IMR-90 (cell line): ENCODE results near the gene PAK6. TPM values are rescaled to one million over a fixed set of nuclear protein-coding genes. Genes with fewer than 3 reads are reported as not detected.

Source experiments
- ATAC-seq: fragments of 200-7000 bp; cut with Tn5 transposase; 2 replicates; pipeline ENCODE4 v1.9.1; 2020; ENCODE audit warnings: low read depth, mild to moderate bottlenecking, moderate library complexity
- BruUV-seq: library from RNA; stranded (reverse); fragments of 400-500 nt; replicated peaks from 2 replicates; lab custom pipeline; 2021; lab: Mats Ljungman, UMichigan
- CTCF ChIA-PET: fragments of 300-600 bp; formaldehyde crosslinking; extraction: SDS; loops from one replicate; lab custom pipeline; 2021; ENCODE audit warnings: antibody characterized with exemption; lab: Yijun Ruan, JAX
- POLR2A ChIA-PET: fragments of 300-600 bp; sonication (Branson Sonifier 250); formaldehyde crosslinking; loops from one replicate; lab custom pipeline; 2022; ENCODE audit warnings: antibody characterized with exemption; ENCODE audit not compliant: unreplicated experiment; lab: Charles Lee
- DNase-seq: peaks from one replicate; pipeline ENCODE4 v3.0.0; 2013
- H2AFZ ChIP-seq: replicated peaks from 2 replicates; pipeline ENCODE3; 2013; ENCODE audit warnings: low read length, mild to moderate bottlenecking; ENCODE audit not compliant: poor library complexity
- H2AK5ac ChIP-seq: 2 replicates; pipeline ENCODE4 v1.6.1; 2013; ENCODE audit warnings: low read depth, low read length, inconsistent platforms
- H2AK9ac ChIP-seq: replicated peaks from 2 replicates; pipeline ENCODE3; 2013; ENCODE audit warnings: mild to moderate bottlenecking, low read depth, low read length, moderate library complexity; ENCODE audit not compliant: poor library complexity
- H2BK120ac ChIP-seq: 2 replicates; pipeline ENCODE4 v1.6.1; 2013; ENCODE audit warnings: low read depth, low read length, inconsistent platforms
- H2BK15ac ChIP-seq: 3 replicates; pipeline ENCODE4 v1.6.1; 2013; ENCODE audit warnings: low read depth, low read length, inconsistent platforms
- H2BK20ac ChIP-seq: 2 replicates; pipeline ENCODE4 v1.6.1; 2013; ENCODE audit warnings: low read depth, mild to moderate bottlenecking, inconsistent platforms, low read length, moderate library complexity
- H2BK5ac ChIP-seq: 2 replicates; pipeline ENCODE4 v1.6.1; 2013; ENCODE audit warnings: mild to moderate bottlenecking, low read depth, low read length, inconsistent platforms; ENCODE audit not compliant: poor library complexity, severe bottlenecking
- H3K14ac ChIP-seq: replicated peaks from 2 replicates; pipeline ENCODE4 v1.6.1; 2013; ENCODE audit warnings: low read depth, low read length, inconsistent platforms
- H3K18ac ChIP-seq: 2 replicates; pipeline ENCODE4 v1.6.1; 2013; ENCODE audit warnings: low read depth, low read length, control low read depth
- H3K23ac ChIP-seq: 2 replicates; pipeline ENCODE4 v1.6.1; 2013; ENCODE audit warnings: low read depth, low read length, inconsistent platforms
- H3K27ac ChIP-seq: 2 replicates; pipeline ENCODE4 v1.5.1; 2013; ENCODE audit warnings: mild to moderate bottlenecking, control low read depth, low read length; ENCODE audit not compliant: insufficient read depth
- H3K27me3 ChIP-seq: 2 replicates; pipeline ENCODE4 v1.6.1; 2013; ENCODE audit warnings: low read length; ENCODE audit not compliant: control insufficient read depth, insufficient read depth
- H3K36me3 ChIP-seq: 2 replicates; pipeline ENCODE4 v1.6.1; 2013; ENCODE audit warnings: low read length, mixed read lengths; ENCODE audit not compliant: control insufficient read depth, insufficient read depth
- H3K4ac ChIP-seq: 2 replicates; pipeline ENCODE4 v1.6.1; 2013; ENCODE audit warnings: low read depth, low read length, inconsistent platforms
- H3K4me1 ChIP-seq: 2 replicates; pipeline ENCODE4 v1.6.1; 2013; ENCODE audit warnings: low read length, mixed read lengths; ENCODE audit not compliant: control insufficient read depth, insufficient read depth
- H3K4me2 ChIP-seq: 2 replicates; pipeline ENCODE4 v1.6.1; 2013; ENCODE audit warnings: low read depth, mild to moderate bottlenecking, control low read depth, low read length, moderate library complexity
- H3K4me3 ChIP-seq: 2 replicates; pipeline ENCODE4 v1.5.1; 2013; ENCODE audit warnings: low read depth, mild to moderate bottlenecking, control low read depth, low read length, moderate library complexity; ENCODE audit not compliant: insufficient read depth
- H3K56ac ChIP-seq: 2 replicates; pipeline ENCODE4 v1.6.1; 2013; ENCODE audit warnings: low read length, inconsistent platforms; ENCODE audit not compliant: insufficient read depth; ENCODE audit errors: extremely low read depth
- H3K79me1 ChIP-seq, 2 experiments: 2 replicates each; pipeline ENCODE4 v1.6.1; 2013; ENCODE audit warnings: low read length in 2 of 2, inconsistent platforms in 1 of 2, low read depth in 1 of 2
- H3K9ac ChIP-seq: 2 replicates; pipeline ENCODE4 v1.6.1; 2013; ENCODE audit warnings: low read depth, low read length, control low read depth
- H3K9me1 ChIP-seq: 2 replicates; pipeline ENCODE4 v1.6.1; 2013; ENCODE audit warnings: low read length, inconsistent platforms; ENCODE audit not compliant: insufficient read depth
- H3K9me3 ChIP-seq: 2 replicates; pipeline ENCODE4 v1.6.1; 2013; ENCODE audit warnings: low read length; ENCODE audit not compliant: control insufficient read depth, insufficient read depth
- H4K20me1 ChIP-seq: 2 replicates; pipeline ENCODE4 v1.6.1; 2013; ENCODE audit warnings: low read length, inconsistent platforms; ENCODE audit not compliant: insufficient read depth
- H4K5ac ChIP-seq: 2 replicates; pipeline ENCODE4 v1.6.1; 2013; ENCODE audit warnings: mild to moderate bottlenecking, low read depth, low read length, control low read depth
- H4K8ac ChIP-seq, 2 experiments: 2 replicates each; pipeline ENCODE4 v1.6.1; 2013; ENCODE audit warnings: low read depth in 2 of 2, low read length in 2 of 2, control low read depth in 1 of 2, inconsistent platforms in 1 of 2
- H4K91ac ChIP-seq: 2 replicates; pipeline ENCODE4 v1.6.1; 2013; ENCODE audit warnings: low read depth, low read length, inconsistent platforms; ENCODE audit not compliant: insufficient read depth
- BHLHE40 ChIP-seq: fragments of 150-350 bp; IDR thresholded peaks from 2 replicates; pipeline ENCODE4 v1.6.1; 2016; ENCODE audit warnings: mild to moderate bottlenecking, low read depth, low read length
- CHD1 ChIP-seq: IDR thresholded peaks from 2 replicates; pipeline ENCODE4 v1.6.1; 2012; ENCODE audit warnings: low read depth, low read length, improper control_type of control experiment
- MAFK ChIP-seq: IDR thresholded peaks from 2 replicates; pipeline ENCODE4 v1.6.1; 2012; ENCODE audit warnings: low read depth, low read length, improper control_type of control experiment
- MAZ ChIP-seq: IDR thresholded peaks from 2 replicates; pipeline ENCODE4 v1.6.1; 2012; ENCODE audit warnings: low read depth, mild to moderate bottlenecking, low read length, improper control_type of control experiment, moderate library complexity, borderline replicate concordance
- MXI1 ChIP-seq: IDR thresholded peaks from 2 replicates; pipeline ENCODE4 v1.6.1; 2012; ENCODE audit warnings: low read depth, mild to moderate bottlenecking, low read length, moderate library complexity, borderline replicate concordance
- NFE2L2 ChIP-seq: fragments of 150-350 bp; IDR thresholded peaks from 2 replicates; pipeline ENCODE4 v1.6.1; 2016; ENCODE audit warnings: low read depth, mild to moderate bottlenecking, low read length
- POLR2A ChIP-seq: IDR thresholded peaks from 2 replicates; pipeline ENCODE4 v1.6.1; 2012; ENCODE audit warnings: mild to moderate bottlenecking, low read depth, low read length
- RAD21 ChIP-seq: IDR thresholded peaks from 2 replicates; pipeline ENCODE4 v1.6.1; 2012; ENCODE audit warnings: low read length, improper control_type of control experiment
- RCOR1 ChIP-seq: IDR thresholded peaks from 2 replicates; pipeline ENCODE4 v1.6.1; 2012; ENCODE audit warnings: mild to moderate bottlenecking, low read length, improper control_type of control experiment; ENCODE audit not compliant: insufficient replicate concordance
- RFX5 ChIP-seq: IDR thresholded peaks from 2 replicates; pipeline ENCODE4 v1.8.0; 2012; ENCODE audit warnings: low read depth, mild to moderate bottlenecking, low read length, moderate library complexity
- SMC3 ChIP-seq: fragments of 150-350 bp; IDR thresholded peaks from 2 replicates; pipeline ENCODE4 v1.6.1; 2016; ENCODE audit warnings: low read depth, mild to moderate bottlenecking, antibody characterized with exemption, low read length, moderate library complexity
- WGBS, 2 experiments: methylation state at CpG; one replicate each; pipeline versions ENCODE4 v1.1.5 to v1.1.7; 2013; ENCODE audit warnings: missing lambda C conversion rate in 2 of 2; ENCODE audit not compliant: insufficient read length in 1 of 2; ENCODE audit errors: extremely low coverage in 2 of 2; 5-methylcytosine and 5-hydroxymethylcytosine counted together
- dilution Hi-C: fragments of 300-500 bp; cut with HindIII; formaldehyde crosslinking; loops from one replicate; pipeline ENCODE4 v1.14.3; 2018; ENCODE audit warnings: low sequenced_read_pairs; ENCODE audit not compliant: unreplicated experiment
- in situ Hi-C: fragments of 300-500 bp; cut with MboI; formaldehyde crosslinking; loops from 3 replicates; pipeline ENCODE4 v1.14.3; 2019; ENCODE audit warnings: low sequenced_read_pairs, inconsistent platforms, mixed read lengths
- intact Hi-C: fragments of 100-400 bp; cut with micrococcal nuclease; formaldehyde crosslinking; loops from 2 replicates; pipeline ENCODE4 v1.10.0; 2022
- polyA plus RNA-seq, 3 experiments: library from polyadenylated mRNA; depleted of rRNA; stranded (reverse); fragments of >200 nt; gene quantifications; 2 replicates each; pipeline ENCODE4 v1.2.3, GENCODE V29; 2012; ENCODE audit warnings: low replicate concordance in 1 of 3
- total RNA-seq: library from RNA; depleted of rRNA; stranded (reverse); fragments of >200 nt; gene quantifications from 2 replicates; pipeline ENCODE4 v1.2.3, GENCODE V29; 2012
- TF ChIP-seq, protein P1 (sequence below): conservative IDR thresholded peaks from 2 replicates; pipeline ENCODE4 v1.5.1; 2012; ENCODE audit warnings: mild to moderate bottlenecking, low read depth, low read length, improper control_type of control experiment
- TF ChIP-seq, protein P2 (sequence below): fragments of 150-350 bp; IDR thresholded peaks from 2 replicates; pipeline ENCODE4 v1.6.1; 2016; ENCODE audit warnings: low read depth, mild to moderate bottlenecking, low read length, moderate library complexity, borderline replicate concordance
- TF ChIP-seq, protein P3 (sequence below): fragments of 150-350 bp; IDR thresholded peaks from 2 replicates; pipeline ENCODE4 v1.6.1; 2017; ENCODE audit warnings: mild to moderate bottlenecking, antibody characterized with exemption, low read length, low read depth

The PAK6 gene
- total and polyA plus RNA-seq, 2 of the 4 experiments (the other 2 are of a cell fraction), result 0.21 TPM; not detected in 1

DNA sequence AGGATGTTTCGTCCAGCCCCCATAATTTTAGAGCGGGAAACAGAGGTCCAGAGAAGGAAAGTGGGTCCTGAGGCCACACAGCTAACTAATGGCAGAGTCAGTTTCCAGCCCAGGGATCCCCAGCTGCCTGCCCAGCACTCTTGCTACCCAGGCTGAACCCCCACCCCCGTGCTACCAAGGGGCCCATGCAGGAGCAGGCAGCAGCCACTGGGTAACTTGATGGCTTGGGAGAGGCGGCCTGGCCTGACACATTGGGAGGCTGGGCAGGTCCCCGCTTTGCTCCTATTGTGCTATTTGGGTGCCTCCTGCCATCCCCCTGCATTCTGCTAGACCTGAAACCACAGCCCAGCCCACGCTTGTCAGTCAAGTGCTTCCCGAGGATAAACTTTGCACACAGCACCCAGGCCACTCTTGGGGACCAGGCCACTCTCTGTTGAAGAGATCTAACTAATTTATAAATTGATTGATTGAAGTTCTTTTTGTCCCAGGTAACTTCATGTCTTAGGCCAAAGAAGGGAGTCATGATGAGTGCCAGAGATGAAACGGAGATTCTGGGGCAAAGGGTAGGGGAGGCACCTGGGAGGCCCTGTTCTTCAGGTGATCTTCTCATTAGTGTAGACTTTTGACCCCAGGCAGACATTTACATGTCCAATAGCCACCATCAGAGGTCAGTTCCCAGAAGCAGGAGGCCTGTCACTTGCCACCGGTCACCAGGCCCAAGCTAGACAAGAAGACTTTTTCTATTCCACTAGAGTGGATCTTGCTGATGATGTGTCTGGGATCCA lies 7.0 kb downstream of the PAK6 start:
- no peaks in the 10 kb centered on the region for H4K20me1 ChIP-seq
- in situ Hi-C loops, result no loop called here

More for the DNA sequence above, 7.0 kb downstream of the PAK6 start:
- 71% methylated on average over 1 of the region's 9 CpGs; no CpG with 5 or more reads in 1 of the 2 experiments for WGBS, 2 experiments
- dilution Hi-C loops (no loop called here), intact Hi-C loops (no loop called here)
- H4K5ac ChIP-seq, result no peak overlapping the region
- no peak overlapping the region for H2BK120ac ChIP-seq
- no peak overlapping the region for H2AFZ ChIP-seq
- H2BK20ac ChIP-seq, result no peak overlapping the region
- H3K4me1 ChIP-seq, result no peaks in the 10 kb centered on the region
- ATAC-seq (no peak), DNase-seq (no peak)
- no peak overlapping the region for H3K4me2 ChIP-seq
- H3K9me3 ChIP-seq, result no peaks in the 10 kb centered on the region
- ChIA-PET CTCF (interaction anchor here (0.8 kb wide), 1 partner anchor 29 kb away, joined by 3 read pairs; no protein-coding TSS in a partner anchor), POLR2A (no interaction called here)
- H3K36me3 ChIP-seq, result no peaks in the 10 kb centered on the region
- H3K9ac ChIP-seq, result no peak overlapping the region
- TF ChIP-seq SMC3 (no peak), POLR2A (no peak), RCOR1 (no peak), BHLHE40 (no peak), MAFK (no peak), RAD21 (no peak), MAZ (no peak), NFE2L2 (no peak), CHD1 (no peak), RFX5 (no peak), MXI1 (no peak)
- TF ChIP-seq, protein P1, sequence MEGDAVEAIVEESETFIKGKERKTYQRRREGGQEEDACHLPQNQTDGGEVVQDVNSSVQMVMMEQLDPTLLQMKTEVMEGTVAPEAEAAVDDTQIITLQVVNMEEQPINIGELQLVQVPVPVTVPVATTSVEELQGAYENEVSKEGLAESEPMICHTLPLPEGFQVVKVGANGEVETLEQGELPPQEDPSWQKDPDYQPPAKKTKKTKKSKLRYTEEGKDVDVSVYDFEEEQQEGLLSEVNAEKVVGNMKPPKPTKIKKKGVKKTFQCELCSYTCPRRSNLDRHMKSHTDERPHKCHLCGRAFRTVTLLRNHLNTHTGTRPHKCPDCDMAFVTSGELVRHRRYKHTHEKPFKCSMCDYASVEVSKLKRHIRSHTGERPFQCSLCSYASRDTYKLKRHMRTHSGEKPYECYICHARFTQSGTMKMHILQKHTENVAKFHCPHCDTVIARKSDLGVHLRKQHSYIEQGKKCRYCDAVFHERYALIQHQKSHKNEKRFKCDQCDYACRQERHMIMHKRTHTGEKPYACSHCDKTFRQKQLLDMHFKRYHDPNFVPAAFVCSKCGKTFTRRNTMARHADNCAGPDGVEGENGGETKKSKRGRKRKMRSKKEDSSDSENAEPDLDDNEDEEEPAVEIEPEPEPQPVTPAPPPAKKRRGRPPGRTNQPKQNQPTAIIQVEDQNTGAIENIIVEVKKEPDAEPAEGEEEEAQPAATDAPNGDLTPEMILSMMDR, result no peak
- TF ChIP-seq, protein P2, sequence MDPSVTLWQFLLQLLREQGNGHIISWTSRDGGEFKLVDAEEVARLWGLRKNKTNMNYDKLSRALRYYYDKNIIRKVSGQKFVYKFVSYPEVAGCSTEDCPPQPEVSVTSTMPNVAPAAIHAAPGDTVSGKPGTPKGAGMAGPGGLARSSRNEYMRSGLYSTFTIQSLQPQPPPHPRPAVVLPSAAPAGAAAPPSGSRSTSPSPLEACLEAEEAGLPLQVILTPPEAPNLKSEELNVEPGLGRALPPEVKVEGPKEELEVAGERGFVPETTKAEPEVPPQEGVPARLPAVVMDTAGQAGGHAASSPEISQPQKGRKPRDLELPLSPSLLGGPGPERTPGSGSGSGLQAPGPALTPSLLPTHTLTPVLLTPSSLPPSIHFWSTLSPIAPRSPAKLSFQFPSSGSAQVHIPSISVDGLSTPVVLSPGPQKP, result no peak
- TF ChIP-seq, protein P3, sequence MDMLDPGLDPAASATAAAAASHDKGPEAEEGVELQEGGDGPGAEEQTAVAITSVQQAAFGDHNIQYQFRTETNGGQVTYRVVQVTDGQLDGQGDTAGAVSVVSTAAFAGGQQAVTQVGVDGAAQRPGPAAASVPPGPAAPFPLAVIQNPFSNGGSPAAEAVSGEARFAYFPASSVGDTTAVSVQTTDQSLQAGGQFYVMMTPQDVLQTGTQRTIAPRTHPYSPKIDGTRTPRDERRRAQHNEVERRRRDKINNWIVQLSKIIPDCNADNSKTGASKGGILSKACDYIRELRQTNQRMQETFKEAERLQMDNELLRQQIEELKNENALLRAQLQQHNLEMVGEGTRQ, result no peak
- no peak overlapping the region for H4K91ac ChIP-seq
- peaks cover 34% of the 10 kb centered on the region for H3K27me3 ChIP-seq
- no peak overlapping the region for H2AK5ac ChIP-seq
- no peaks in the 10 kb centered on the region for H3K79me1 ChIP-seq
- H3K27ac ChIP-seq, result no peak overlapping the region
- no peak overlapping the region for H2BK5ac ChIP-seq
- H3K56ac ChIP-seq, result no peak overlapping the region
- H3K9me1 ChIP-seq, result no peaks in the 10 kb centered on the region
- H3K18ac ChIP-seq, result no peak overlapping the region
- no peak overlapping the region for H3K14ac ChIP-seq
- no peak overlapping the region for H3K23ac ChIP-seq
- H3K4ac ChIP-seq, result no peak overlapping the region
- H2BK15ac ChIP-seq, result no peak overlapping the region
- no peak overlapping the region for H4K8ac ChIP-seq
- no peak overlapping the region for H2AK9ac ChIP-seq
- no TSS peak for BruUV-seq
- H3K4me3 ChIP-seq, result no peak overlapping the region
